Measurements from ENCODE around the gene DST.

Gene DST

DNA sequence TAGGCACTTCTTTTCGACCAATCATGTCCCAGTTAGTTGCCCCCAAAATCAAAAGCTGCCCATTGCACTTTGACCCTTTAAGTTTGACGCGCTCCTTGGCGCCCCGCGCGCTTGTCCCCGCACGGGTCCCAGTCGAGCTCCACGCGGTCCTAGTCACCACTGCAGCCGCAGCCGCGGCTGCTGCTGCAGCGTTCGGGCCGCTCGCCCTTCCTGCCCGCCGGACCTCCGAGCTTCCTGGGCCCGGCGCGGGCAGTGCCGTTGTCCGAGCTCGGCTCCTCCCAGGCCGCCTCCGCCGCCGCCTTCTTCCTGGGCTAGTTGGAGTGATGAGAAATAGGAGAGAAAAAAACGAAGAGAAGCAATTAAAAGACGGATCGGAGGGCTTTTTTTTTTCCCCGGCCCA is 209.6 kb downstream of the DST start:
- DNase-seq (ENCODE audit: low read depth) = no peak

DNA sequence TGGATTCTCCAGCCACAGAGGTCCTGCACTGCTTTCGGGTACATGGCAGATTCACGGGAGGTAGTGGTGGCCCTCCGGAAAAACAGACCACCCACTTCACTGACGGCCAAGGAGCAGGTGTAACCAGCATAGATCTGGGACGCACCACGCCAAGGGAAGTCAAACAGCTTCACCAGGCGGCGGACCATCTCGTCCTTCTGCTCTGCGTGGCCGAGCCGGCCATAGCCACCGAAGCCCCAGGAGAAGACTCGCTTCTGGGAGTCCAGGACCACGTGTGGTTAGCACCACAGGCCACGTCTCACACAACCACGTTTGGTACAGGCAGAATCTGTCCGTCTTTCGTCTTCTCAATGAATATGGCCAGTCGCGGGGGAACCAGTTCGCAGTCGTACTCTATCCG is 210.5 kb downstream of the DST start:
- no peak for DNase-seq (ENCODE audit: low read depth)

DNA sequence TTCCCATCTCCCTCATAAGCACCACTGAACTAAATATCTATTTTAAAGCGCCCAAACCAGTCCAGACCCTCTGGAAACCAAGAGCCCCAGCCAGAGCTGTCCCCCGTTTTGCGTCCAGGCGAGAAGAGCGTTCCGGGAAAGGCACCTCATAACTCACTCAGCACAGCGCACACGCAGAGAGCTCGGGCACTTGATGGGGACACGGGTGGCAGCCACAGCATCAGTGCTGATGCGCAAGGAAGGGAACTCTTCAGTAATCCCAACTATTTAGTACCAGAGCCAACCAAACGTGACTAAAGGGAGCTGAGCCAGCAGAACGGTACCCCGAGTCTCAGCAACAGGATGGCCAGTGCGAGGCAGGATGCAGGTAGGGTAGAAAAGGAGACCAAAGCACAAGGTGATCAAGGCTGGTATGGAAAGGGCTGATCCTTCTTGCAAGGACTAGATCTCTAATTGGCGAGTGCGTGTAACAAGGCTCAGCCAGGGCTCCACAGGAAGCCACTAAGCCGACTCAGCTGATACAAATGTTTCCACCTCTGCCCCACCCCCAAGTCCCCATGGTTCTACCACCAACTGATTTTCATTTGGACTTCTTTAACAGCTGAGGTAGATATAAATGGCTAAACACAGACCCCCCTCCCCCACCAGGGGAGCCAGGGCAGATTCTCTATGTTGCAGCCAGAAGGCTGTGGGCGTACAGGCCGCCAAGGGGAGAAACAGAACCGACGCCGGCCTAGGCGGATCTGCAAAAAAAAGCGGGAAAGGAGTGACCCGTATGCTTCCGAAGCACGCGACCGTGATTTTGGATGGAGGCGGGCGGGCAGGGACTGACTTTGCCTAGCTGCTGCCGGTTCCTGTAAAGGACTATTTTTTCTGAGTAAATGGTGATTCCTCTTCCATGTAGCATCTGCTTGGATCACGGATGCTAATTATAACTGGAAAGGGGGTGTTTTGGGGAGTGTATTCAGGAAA is 211.8 kb downstream of the DST start:
- no peak for DNase-seq (ENCODE audit: low read depth)

DNA sequence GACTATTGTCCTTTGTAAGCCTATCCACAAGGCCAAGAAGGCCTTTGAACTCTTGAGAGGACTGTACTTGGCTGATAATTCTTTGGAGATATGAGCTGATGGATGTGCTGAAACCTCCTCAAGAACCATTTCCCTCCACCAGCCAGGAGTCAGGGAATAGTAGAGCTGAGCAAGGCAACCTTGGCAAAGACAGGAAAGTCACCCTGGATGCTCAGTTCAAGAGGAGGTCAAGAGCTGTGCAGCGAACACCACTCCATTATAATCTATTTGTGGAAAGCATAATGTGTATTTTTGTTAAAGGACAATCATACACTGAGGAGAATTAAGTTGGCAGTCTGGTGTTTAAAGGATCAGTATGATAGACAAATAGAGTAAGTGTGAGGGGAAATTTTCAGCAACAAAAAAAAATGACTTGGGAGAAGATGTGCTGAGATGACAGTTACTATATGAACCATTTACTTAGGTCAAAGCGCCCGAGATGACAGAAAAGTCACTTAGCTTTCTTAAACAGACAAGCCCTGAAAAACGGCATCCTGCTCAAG is 218.1 kb downstream of the DST start:
- no peak for DNase-seq (ENCODE audit: low read depth)

DNA sequence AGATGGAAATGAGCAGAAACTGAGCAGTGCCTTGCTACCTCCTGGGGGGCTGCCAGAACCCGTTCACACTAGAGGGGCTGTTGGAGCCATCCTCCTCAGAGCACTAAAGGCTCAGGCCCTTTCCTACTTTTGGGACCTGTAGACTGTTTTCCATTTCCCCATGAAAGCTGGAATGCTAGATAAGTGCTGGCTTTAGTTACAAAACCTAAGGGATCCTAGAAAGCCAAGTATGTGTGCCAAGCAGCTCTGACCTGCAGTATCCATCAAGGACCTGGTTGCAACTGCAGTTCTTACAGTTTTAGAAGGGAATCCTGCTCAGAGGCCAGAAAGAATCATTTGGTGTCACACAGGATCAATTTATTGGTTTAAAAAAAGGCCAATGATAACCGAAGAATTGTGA is 218.6 kb downstream of the DST start:
- DNase-seq (ENCODE audit: low read depth) = no peak

DNA sequence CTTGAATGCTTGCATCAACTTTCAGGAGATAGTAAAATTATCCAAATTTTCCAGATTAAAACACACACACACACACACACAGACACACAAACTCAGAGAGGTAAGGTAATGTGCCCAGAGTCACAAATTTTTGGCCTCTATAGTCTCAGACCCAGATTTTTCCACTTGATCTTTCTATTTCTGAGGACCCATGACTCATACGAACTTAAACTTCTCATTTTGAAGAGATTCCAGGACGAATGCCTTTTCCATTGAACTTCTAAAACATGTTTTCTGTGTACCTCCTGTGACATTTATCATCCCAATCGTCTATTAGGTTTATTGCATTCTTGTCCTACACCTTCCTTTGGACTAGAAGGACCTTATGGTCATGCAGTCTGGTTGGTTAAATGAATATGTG is 222.4 kb downstream of the DST start:
- DNase-seq (ENCODE audit: low read depth) = no peak

DNA sequence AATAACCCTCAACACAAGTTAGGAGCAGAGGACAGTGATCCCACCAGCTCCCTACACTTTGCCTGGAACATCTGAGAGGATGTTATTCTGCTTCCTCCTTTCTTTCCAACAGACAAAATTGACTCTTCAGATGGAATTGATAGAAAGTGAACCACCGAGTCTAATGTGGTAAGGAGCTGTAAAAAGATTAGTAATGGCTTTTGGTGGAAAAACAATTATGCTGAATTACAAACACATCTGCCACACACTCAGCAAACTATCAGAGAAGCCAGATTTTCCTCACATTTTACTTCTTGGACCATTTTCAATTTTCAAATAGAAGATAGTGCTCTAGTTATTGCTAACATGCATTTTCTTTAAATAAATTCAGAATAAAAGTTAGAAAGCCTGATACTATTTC is 223.5 kb downstream of the DST start:
- DNase-seq (ENCODE audit: low read depth) = no peak

DNA sequence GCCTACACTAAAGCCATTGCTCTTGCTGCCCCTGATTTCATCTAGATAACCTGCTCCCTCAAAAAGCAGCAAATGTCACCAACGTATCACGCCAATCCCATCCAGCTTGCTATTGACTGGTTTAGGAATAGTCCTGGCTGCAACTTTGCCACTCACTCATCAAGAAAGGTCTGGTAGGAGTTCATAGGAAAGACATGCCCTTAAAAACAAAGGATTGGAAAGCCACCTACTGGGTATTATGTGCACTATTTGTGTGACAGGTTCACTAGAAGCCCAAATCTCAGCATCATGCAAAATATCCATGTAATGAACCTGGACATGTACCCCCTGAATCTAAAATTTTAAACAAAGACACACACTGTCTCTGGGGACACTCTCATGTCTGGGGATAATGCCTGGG is 224.9 kb downstream of the DST start:
- no peak for DNase-seq (ENCODE audit: low read depth)

DNA sequence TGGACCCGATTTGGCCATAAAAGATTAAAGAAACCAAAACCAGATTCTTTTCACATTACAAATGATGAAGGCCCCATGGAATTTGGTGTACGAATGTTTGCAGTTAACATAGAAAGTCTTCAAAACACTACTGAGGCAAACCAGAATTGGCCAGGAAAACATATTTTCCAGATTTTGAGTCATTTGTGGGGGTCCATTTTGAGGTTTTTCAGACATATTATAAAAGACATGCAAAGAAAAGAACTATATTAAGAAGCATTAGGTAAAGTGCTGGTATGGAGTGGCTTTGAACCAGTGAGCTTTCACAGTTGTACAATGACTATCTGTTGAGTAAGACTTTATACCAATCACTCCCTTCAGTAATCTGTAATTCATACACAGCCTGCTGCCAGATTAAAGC is 226.4 kb downstream of the DST start:
- DNase-seq (ENCODE audit: low read depth) = no peak

DNA sequence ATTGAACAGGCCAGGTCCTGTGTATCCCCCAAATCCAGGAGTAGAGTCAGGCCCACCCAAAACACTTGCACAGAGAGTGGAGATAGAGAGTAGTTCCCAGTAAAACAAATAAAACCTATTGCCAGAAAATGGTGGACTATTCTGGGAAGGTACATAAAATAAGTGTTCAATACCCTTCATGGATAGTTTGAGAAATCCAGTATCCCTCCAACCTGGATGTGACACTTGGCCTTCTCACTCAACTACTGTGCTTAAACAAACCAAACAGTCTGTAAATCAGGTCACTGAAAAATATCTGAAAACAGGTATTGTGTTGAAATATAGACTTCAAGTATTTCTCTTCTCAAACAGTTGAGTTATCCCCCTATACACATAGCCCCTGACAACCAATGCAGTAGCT is 233.7 kb downstream of the DST start:
- no peak for DNase-seq (ENCODE audit: low read depth)

Data from activated T-cell treated with anti-CD3 and anti-CD28 coated beads for 1 hour (primary cell).